GM08714 (cell line): Measurements from ENCODE around the gene SLC44A2.

Experiments
- H3K4me3 ChIP-seq: fragments of 200-500 bp; sonication (Bioruptor generic); 2 replicates; pipeline ENCODE4 v1.5.1; 2014; ENCODE audit warnings: mild to moderate bottlenecking, low read length, inconsistent platforms
- ZNF274 ChIP-seq: IDR thresholded peaks from 2 replicates; pipeline ENCODE4 v1.6.1; 2012; ENCODE audit warnings: mild to moderate bottlenecking, low read depth, low read length

Gene SLC44A2

GRCh38 chr19:10636304-10636972 lies 11.1 kb downstream of the SLC44A2 start:
- no peak for TF ChIP-seq ZNF274
- H3K4me3 ChIP-seq = no peak overlapping the region

- TF ChIP-seq ZNF274 = no peak
- no peak overlapping the region for H3K4me3 ChIP-seq
Measured at GRCh38 chr19:10637894-10638293, 12.5 kb downstream of the SLC44A2 start.

DNA sequence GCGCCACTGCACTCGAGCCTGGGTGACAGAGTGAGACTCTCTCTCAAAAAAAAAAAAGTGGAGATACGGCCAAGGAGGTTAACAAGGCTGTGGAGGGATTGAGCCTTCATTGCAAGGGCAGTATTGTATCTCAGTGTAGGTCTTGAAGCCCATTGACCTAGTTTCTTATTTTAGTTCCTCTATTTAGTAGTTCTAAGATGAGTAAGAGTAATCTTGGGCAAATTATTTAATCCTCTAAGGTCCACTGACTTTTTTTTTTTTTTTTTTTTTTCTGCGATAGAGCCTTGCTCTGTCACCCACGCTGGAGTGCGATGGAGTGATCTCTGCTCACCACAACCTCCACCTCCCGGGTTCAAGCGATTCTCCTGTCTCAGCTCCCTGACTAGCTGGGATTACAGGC lies 14.5 kb downstream of the SLC44A2 start:
- no peak overlapping the region for H3K4me3 ChIP-seq
- TF ChIP-seq ZNF274 = no peak

- H3K4me3 ChIP-seq = no peak overlapping the region
- TF ChIP-seq ZNF274 = no peak
Measured at GRCh38 chr19:10640361-10640760, 15.0 kb downstream of the SLC44A2 start.

- TF ChIP-seq ZNF274 = no peak
- H3K4me3 ChIP-seq = no peak overlapping the region
Measured at GRCh38 chr19:10641248-10641647, 15.9 kb downstream of the SLC44A2 start.

- H3K4me3 ChIP-seq = no peak overlapping the region
- TF ChIP-seq ZNF274 = no peak
Measured at GRCh38 chr19:10642473-10643171, 17.3 kb downstream of the SLC44A2 start.

DNA sequence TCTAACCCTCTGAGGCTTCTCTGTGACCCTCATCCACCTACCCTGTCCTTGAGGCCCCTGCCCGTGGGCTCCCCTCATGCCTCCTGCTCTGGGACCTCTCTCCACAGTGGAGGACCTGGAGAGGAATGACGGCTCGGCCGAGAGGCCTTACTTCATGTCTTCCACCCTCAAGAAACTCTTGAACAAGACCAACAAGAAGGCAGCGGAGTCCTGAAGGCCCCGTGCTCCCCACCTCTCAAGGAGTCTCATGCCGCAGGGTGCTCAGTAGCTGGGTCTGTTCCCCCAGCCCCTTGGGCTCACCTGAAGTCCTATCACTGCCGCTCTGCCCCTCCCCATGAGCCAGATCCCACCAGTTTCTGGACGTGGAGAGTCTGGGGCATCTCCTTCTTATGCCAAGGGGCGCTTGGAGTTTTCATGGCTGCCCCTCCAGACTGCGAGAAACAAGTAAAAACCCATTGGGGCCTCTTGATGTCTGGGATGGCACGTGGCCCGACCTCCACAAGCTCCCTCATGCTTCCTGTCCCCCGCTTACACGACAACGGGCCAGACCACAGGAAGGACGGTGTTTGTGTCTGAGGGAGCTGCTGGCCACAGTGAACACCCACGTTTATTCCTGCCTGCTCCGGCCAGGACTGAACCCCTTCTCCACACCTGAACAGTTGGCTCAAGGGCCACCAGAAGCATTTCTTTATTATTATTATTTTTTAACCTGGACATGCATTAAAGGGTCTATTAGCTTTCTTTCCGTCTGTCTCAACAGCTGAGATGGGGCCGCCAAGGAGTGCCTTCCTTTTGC lies 18.0 kb downstream of the SLC44A2 start:
- no peak for TF ChIP-seq ZNF274
- H3K4me3 ChIP-seq = no peak overlapping the region

- no peak for TF ChIP-seq ZNF274
- no peak overlapping the region for H3K4me3 ChIP-seq
Measured at GRCh38 chr19:10643968-10644259, 18.6 kb downstream of the SLC44A2 start.

- no peak for TF ChIP-seq ZNF274
- no peak overlapping the region for H3K4me3 ChIP-seq
Measured at GRCh38 chr19:10644260-10645007, 19.1 kb downstream of the SLC44A2 start.

- no peak overlapping the region for H3K4me3 ChIP-seq
- no peak for TF ChIP-seq ZNF274
Measured at GRCh38 chr19:10646456-10647159, 21.3 kb downstream of the SLC44A2 start.

DNA sequence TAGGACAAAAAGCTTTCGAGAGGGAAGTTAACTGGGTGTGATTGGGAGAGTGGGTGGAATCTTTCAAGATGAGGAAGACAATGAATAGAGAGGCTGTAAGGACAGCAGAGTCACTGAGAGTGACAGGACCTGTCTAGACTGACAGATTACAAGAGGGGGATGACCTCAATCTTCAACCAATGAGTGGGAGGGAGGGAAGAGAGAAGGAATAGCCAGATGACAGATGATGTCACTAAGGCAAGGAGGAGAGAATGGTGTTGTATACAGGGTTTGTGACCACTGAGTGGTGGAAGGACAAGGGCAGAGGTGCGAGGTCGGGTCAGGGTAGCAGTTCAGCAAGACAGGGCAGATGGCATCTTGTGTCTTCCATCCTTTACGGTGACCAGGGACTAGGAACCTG lies 23.0 kb downstream of the SLC44A2 start:
- no peak overlapping the region for H3K4me3 ChIP-seq
- TF ChIP-seq ZNF274 = no peak

GRCh38 chr19:10651851-10652250 lies 26.5 kb downstream of the SLC44A2 start:
- no peak overlapping the region for H3K4me3 ChIP-seq
- TF ChIP-seq ZNF274 = no peak

- TF ChIP-seq ZNF274 = no peak
Measured at GRCh38 chr19:10653482-10653731, 28.1 kb downstream of the SLC44A2 start.

GRCh38 chr19:10653732-10654609 lies 28.6 kb downstream of the SLC44A2 start, which contains the start of gene ILF3:
ILF3 (plus strand) TSS chr19:10654346; CDS start chr19:10670606, 16,260 bp downstream.
- H3K4me3 ChIP-seq = peak within 1 kb of the TSS; percentile 96
- no peak for TF ChIP-seq ZNF274

More at GRCh38 chr19:10653482-10653731, 28.1 kb downstream of the SLC44A2 start:
- H3K4me3 ChIP-seq = peak overlapping the region; percentile 69
